Cardiac fibroblast (primary cell): ENCODE results near the gene CEP192.

Experiments
- DNase-seq, 2 donors: peaks; one replicate each; pipeline versions ENCODE4 v3.0.0 to v3.0.0-alpha.2; 2010; ENCODE audit warnings: low read depth in 2 of 2
- H3K4me3 ChIP-seq, 2 donors: replicated peaks in 1 of 2; 1 replicate in 1 of 2; 2 replicates in 1 of 2; pipeline ENCODE4 v1.5.1; 2011; ENCODE audit warnings: low read depth in 2 of 2, low read length in 2 of 2, mild to moderate bottlenecking in 2 of 2, moderate library complexity in 1 of 2
- CTCF ChIP-seq: IDR thresholded peaks from one replicate; pipeline ENCODE4 v1.5.1; 2011; ENCODE audit warnings: low read depth, mild to moderate bottlenecking, low read length, inconsistent platforms

The CEP192 gene

GRCh38 chr18:13043066-13043465 lies 51.9 kb downstream of the CEP192 start:
- no peak for DNase-seq
- no peak for TF ChIP-seq CTCF

GRCh38 chr18:13048061-13048595 lies 57.0 kb downstream of the CEP192 start:
- TF ChIP-seq CTCF = no peak
- no peak for DNase-seq
- no peak overlapping the region for H3K4me3 ChIP-seq

More at GRCh38 chr18:13043066-13043465, 51.9 kb downstream of the CEP192 start:
- H3K4me3 ChIP-seq = no peak overlapping the region

- DNase-seq = peak in 1 of 2 donors; percentile 25
- no peak overlapping the region for H3K4me3 ChIP-seq
- no peak for TF ChIP-seq CTCF
Measured at GRCh38 chr18:13051159-13051558, 60.0 kb downstream of the CEP192 start.

- H3K4me3 ChIP-seq = no peak overlapping the region
- DNase-seq = peak in 1 of 2 donors; percentile 12
Measured at GRCh38 chr18:13051950-13052349, 60.8 kb downstream of the CEP192 start.

GRCh38 chr18:13054336-13054735 lies 63.2 kb downstream of the CEP192 start:
- H3K4me3 ChIP-seq = no peak overlapping the region
- no peak for TF ChIP-seq CTCF
- no peak for DNase-seq

More at GRCh38 chr18:13051950-13052349, 60.8 kb downstream of the CEP192 start:
- no peak for TF ChIP-seq CTCF

GRCh38 chr18:13061630-13062189 lies 70.5 kb downstream of the CEP192 start:
- no peak for DNase-seq
- no peak overlapping the region for H3K4me3 ChIP-seq
- TF ChIP-seq CTCF = no peak

- H3K4me3 ChIP-seq = no peak overlapping the region
- DNase-seq = no peak
- no peak for TF ChIP-seq CTCF
Measured at GRCh38 chr18:13067124-13067523, 76.0 kb downstream of the CEP192 start.
